ENCODE measurements around the gene CDKN1B. TPM values are rescaled to one million over a fixed set of nuclear protein-coding genes. Genes with fewer than 3 reads are reported as not detected.

The CDKN1B gene
- total RNA-seq, 1 donor = 28.4 TPM

GRCh38 chr12:12725956-12726554 is 8.9 kb downstream of the CDKN1B start:
- peak overlapping the region; percentile 87 for H3K4me3 ChIP-seq (ENCODE audit: low read depth, low read length)
- DNase-seq (ENCODE audit: low read depth) = no peak
- no peak for TF ChIP-seq CTCF (IDR thresholded peaks at IDR 0.05; ENCODE audit: insufficient read depth, low read length)

- DNase-seq (ENCODE audit: low read depth) = peak; percentile 79
- peak overlapping the region; percentile 87 for H3K4me3 ChIP-seq (ENCODE audit: low read depth, low read length)
- TF ChIP-seq CTCF (IDR thresholded peaks at IDR 0.05; ENCODE audit: insufficient read depth, low read length) = no peak
Measured at GRCh38 chr12:12726555-12727093, 9.5 kb downstream of the CDKN1B start.

GRCh38 chr12:12731178-12731577 is 14.0 kb downstream of the CDKN1B start:
- no peak overlapping the region for H3K4me3 ChIP-seq (ENCODE audit: low read depth, low read length)
- TF ChIP-seq CTCF (IDR thresholded peaks at IDR 0.05; ENCODE audit: insufficient read depth, low read length) = no peak
- no peak for DNase-seq (ENCODE audit: low read depth)

- DNase-seq (ENCODE audit: low read depth) = no peak
- no peak for TF ChIP-seq CTCF (IDR thresholded peaks at IDR 0.05; ENCODE audit: insufficient read depth, low read length)
- H3K4me3 ChIP-seq (ENCODE audit: low read depth, low read length) = no peak overlapping the region
Measured at GRCh38 chr12:12731785-12732184, 14.6 kb downstream of the CDKN1B start.

- no peak overlapping the region for H3K4me3 ChIP-seq (ENCODE audit: low read depth, low read length)
- no peak for TF ChIP-seq CTCF (IDR thresholded peaks at IDR 0.05; ENCODE audit: insufficient read depth, low read length)
- no peak for DNase-seq (ENCODE audit: low read depth)
Measured at GRCh38 chr12:12733118-12733517, 15.9 kb downstream of the CDKN1B start.

- H3K4me3 ChIP-seq (ENCODE audit: low read depth, low read length) = no peak overlapping the region
- DNase-seq (ENCODE audit: low read depth) = peak; percentile 69
- no peak for TF ChIP-seq CTCF (IDR thresholded peaks at IDR 0.05; ENCODE audit: insufficient read depth, low read length)
Measured at GRCh38 chr12:12734054-12734453, 16.9 kb downstream of the CDKN1B start.

Measured in fibroblast of the aortic adventitia (primary cell).